Endothelial cell of umbilical vein (primary cell): ENCODE results near the gene TOX2. TPM values are rescaled to one million over a fixed set of nuclear protein-coding genes. Genes with fewer than 3 reads are reported as not detected.

Experiments
- BruUV-seq: library from RNA; stranded (reverse); fragments of 400-500 nt; replicated peaks from 2 replicates; lab custom pipeline; 2021; lab: Mats Ljungman, UMichigan
- CTCF ChIA-PET: fragments of 300-600, 350-600 bp; sonication (Branson Sonifier 250); formaldehyde crosslinking; loops from one replicate; lab custom pipeline; 2021; ENCODE audit warnings: antibody characterized with exemption, inconsistent platforms; lab: Charles Lee
- POLR2A ChIA-PET: fragments of 300-600, 350-600 bp; sonication (Branson Sonifier 250); formaldehyde crosslinking; loops from one replicate; lab custom pipeline; 2021; ENCODE audit warnings: antibody characterized with exemption, inconsistent platforms; lab: Charles Lee
- DNase-seq: peaks from one replicate; pipeline ENCODE4 v3.0.0-alpha.2; 2011; ENCODE audit warnings: low read depth, low spot score
- FAIRE-seq: peaks from 2 replicates; lab custom pipeline; 2011; peaks lifted over from hg19 to GRCh38; lab: Jason Lieb, UNC
- H2AFZ ChIP-seq: 2 replicates; pipeline ENCODE4 v1.6.0; 2012; ENCODE audit warnings: low read depth, low read length, control low read depth, inconsistent platforms
- H3K27ac ChIP-seq: 2 replicates; pipeline ENCODE4 v1.5.1; 2011; ENCODE audit warnings: low read depth, mild to moderate bottlenecking, control low read depth, low read length, moderate library complexity; ENCODE audit not compliant: insufficient read depth
- H3K27me3 ChIP-seq, 2 experiments: 2 replicates each; pipeline versions ENCODE4 v1.6.0 to v1.6.1; 2011; ENCODE audit warnings: low read length in 2 of 2, mixed read lengths in 1 of 2; ENCODE audit not compliant: control insufficient read depth in 2 of 2, insufficient read depth in 2 of 2
- H3K36me3 ChIP-seq, 2 experiments: 2 replicates in 1 of 2; 3 replicates in 1 of 2; pipeline ENCODE4 v1.5.1; 2011; ENCODE audit warnings: low read length in 2 of 2, mild to moderate bottlenecking in 1 of 2, moderate library complexity in 1 of 2; ENCODE audit not compliant: control insufficient read depth in 2 of 2, insufficient read depth in 2 of 2; ENCODE audit errors: extremely low read depth in 1 of 2
- H3K4me1 ChIP-seq: 3 replicates; pipeline ENCODE4 v1.5.1; 2011; ENCODE audit warnings: mild to moderate bottlenecking, low read length; ENCODE audit not compliant: control insufficient read depth, insufficient read depth; ENCODE audit errors: extremely low read depth
- H3K4me2 ChIP-seq: 2 replicates; pipeline ENCODE4 v1.6.1; 2011; ENCODE audit warnings: low read length, control low read depth, mixed read lengths; ENCODE audit not compliant: insufficient read depth
- H3K4me3 ChIP-seq, 3 experiments: fragments of 200-600 bp in 1 of 3; sonication (generic), shearing (Covaris generic) in 1 of 3; replicated peaks in 1 of 3; 2 replicates each; pipeline ENCODE4 v1.5.1; 2011 to 2016; ENCODE audit warnings: control low read depth in 3 of 3, low read length in 3 of 3, mild to moderate bottlenecking in 2 of 3, inconsistent platforms in 1 of 3, low read depth in 1 of 3, moderate library complexity in 1 of 3; ENCODE audit not compliant: insufficient read depth in 1 of 3
- H3K79me2 ChIP-seq: 2 replicates; pipeline ENCODE4 v1.6.0; 2012; ENCODE audit warnings: low read length, inconsistent platforms; ENCODE audit not compliant: control insufficient read depth, insufficient read depth
- H3K9ac ChIP-seq: replicated peaks from 2 replicates; pipeline ENCODE3; 2011; ENCODE audit warnings: low read length, control low read depth; ENCODE audit not compliant: insufficient read depth; ENCODE audit errors: extremely low read depth
- H3K9me1 ChIP-seq: replicated peaks from 3 replicates; pipeline ENCODE4 v1.6.0; 2011; ENCODE audit warnings: mild to moderate bottlenecking, low read length; ENCODE audit not compliant: control insufficient read depth, insufficient read depth; ENCODE audit errors: extremely low read depth
- H3K9me3 ChIP-seq: replicated peaks from 2 replicates; pipeline ENCODE4 v1.5.1; 2012; ENCODE audit warnings: low read length, inconsistent platforms; ENCODE audit not compliant: control insufficient read depth, insufficient read depth
- H4K20me1 ChIP-seq: replicated peaks from 2 replicates; pipeline ENCODE3; 2011; ENCODE audit warnings: mild to moderate bottlenecking, low read length; ENCODE audit not compliant: control insufficient read depth, insufficient read depth; ENCODE audit errors: extremely low read depth
- EZH2 ChIP-seq: IDR thresholded peaks from 2 replicates; pipeline ENCODE4 v1.6.1; 2012; ENCODE audit warnings: borderline replicate concordance, low read depth, mild to moderate bottlenecking, moderate library complexity, low read length, inconsistent platforms; ENCODE audit not compliant: severe bottlenecking
- FOS ChIP-seq: IDR thresholded peaks from 2 replicates; pipeline ENCODE4 v1.6.1; 2011; ENCODE audit warnings: mild to moderate bottlenecking, low read length, moderate library complexity, borderline replicate concordance; ENCODE audit not compliant: insufficient read depth
- GATA2 ChIP-seq: IDR thresholded peaks from 2 replicates; pipeline ENCODE4 v1.7.0; 2011; ENCODE audit warnings: low read depth, mild to moderate bottlenecking, moderate library complexity, mixed read lengths, low read length; ENCODE audit not compliant: insufficient read length, insufficient read depth
- JUN ChIP-seq: IDR thresholded peaks from 2 replicates; pipeline ENCODE4 v1.6.1; 2011; ENCODE audit warnings: borderline replicate concordance, low read depth; ENCODE audit not compliant: insufficient read length, insufficient read depth
- MYC ChIP-seq: IDR thresholded peaks from one replicate; pipeline ENCODE4 v1.6.1; 2011; ENCODE audit warnings: mild to moderate bottlenecking, low read depth, low read length
- POLR2A ChIP-seq: IDR thresholded peaks from 2 replicates; pipeline ENCODE4 v1.6.1; 2012; ENCODE audit warnings: low read depth, mild to moderate bottlenecking, control low read depth, low read length
- POLR2AphosphoS5 ChIP-seq: IDR thresholded peaks from 2 replicates; pipeline ENCODE4 v1.6.1; 2012; ENCODE audit warnings: low read depth, mild to moderate bottlenecking, control low read depth, low read length, moderate library complexity; ENCODE audit not compliant: insufficient read depth
- dilution Hi-C: fragments of 300-500 bp; cut with MboI; formaldehyde crosslinking; loops from one replicate; pipeline ENCODE4 v1.15.0; 2019; ENCODE audit warnings: low sequenced_read_pairs; ENCODE audit not compliant: extremely low pct_ligation_motif_present
- intact Hi-C: fragments of 100-400 bp; cut with micrococcal nuclease; formaldehyde crosslinking; loops from one replicate; pipeline ENCODE4 v1.10.0; 2022
- polyA plus RNA-seq, 4 experiments: library from polyadenylated mRNA; depleted of rRNA in 3 of 4; stranded (reverse) in 3 of 4; unstranded in 1 of 4; fragments of >200 nt; gene quantifications; 2 replicates each; pipeline versions ENCODE4 v1.2.1 to v1.2.3, GENCODE V29; 2011 to 2012; ENCODE audit warnings: missing spikeins in 1 of 4
- total RNA-seq: library from RNA; stranded (reverse); gene quantifications from 2 replicates; pipeline ENCODE4 v1.2.3, GENCODE V29; 2021
- TF ChIP-seq, protein P1 (sequence below): IDR thresholded peaks from 2 replicates; pipeline ENCODE4 v1.6.1; 2011; ENCODE audit not compliant: insufficient read depth, insufficient read length
- TF ChIP-seq, protein P2 (sequence below), 2 donors: IDR thresholded peaks; 1 replicate in 1 of 2; 2 replicates in 1 of 2; pipeline ENCODE4 v1.5.1; 2011; ENCODE audit warnings: low read length in 2 of 2, mild to moderate bottlenecking in 2 of 2, moderate library complexity in 2 of 2, control low read depth in 1 of 2, inconsistent platforms in 1 of 2, low read depth in 1 of 2; ENCODE audit not compliant: insufficient read depth in 1 of 2; ENCODE audit errors: extremely low read depth in 1 of 2

TOX2 gene
- total and polyA plus RNA-seq, 2 donors (not counting 3 experiments of a cell fraction or from before 2014, with no cell fraction given): 7.0 to 18.6 TPM

DNA sequence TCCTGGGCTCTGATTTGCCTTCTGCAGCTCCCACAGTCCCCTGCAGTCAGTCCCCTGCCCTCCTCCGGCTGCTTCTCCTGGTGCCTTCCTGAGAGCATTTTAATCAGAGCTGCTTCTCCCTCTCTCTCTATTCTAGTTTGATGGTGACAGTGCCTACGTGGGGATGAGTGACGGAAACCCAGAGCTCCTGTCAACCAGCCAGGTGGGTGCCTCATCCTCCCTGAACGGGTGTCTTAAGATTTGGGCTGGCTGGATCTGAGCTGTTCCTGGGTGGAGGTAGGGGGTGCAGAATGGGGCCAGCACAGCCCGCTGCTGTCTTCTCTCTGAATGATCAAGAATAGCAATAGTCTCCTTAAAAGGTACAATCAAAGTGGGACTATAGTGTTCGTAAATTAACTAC lies 58.6 kb downstream of the TOX2 start:
- H3K36me3 ChIP-seq: no peaks in the 10 kb centered on the region
- no peak overlapping the region for H3K4me2 ChIP-seq
- H3K27me3 ChIP-seq: no peaks in the 10 kb centered on the region
- no peaks in the 10 kb centered on the region for H3K79me2 ChIP-seq
- H3K4me1 ChIP-seq: no peaks in the 10 kb centered on the region
- no TSS peak for BruUV-seq
- H3K9me3 ChIP-seq: no peaks in the 10 kb centered on the region
- no peak for DNase-seq
- CTCF ChIA-PET: no interaction called here
- no peak overlapping the region for H2AFZ ChIP-seq
- no peak overlapping the region for H3K27ac ChIP-seq
- dilution Hi-C loops: no loop called here
- no peak for FAIRE-seq
- no peaks in the 10 kb centered on the region for H3K9me1 ChIP-seq
- H3K9ac ChIP-seq: no peak overlapping the region
- POLR2A ChIA-PET: no interaction called here
- intact Hi-C loops: no loop called here
- no peak overlapping the region for H3K4me3 ChIP-seq
- H4K20me1 ChIP-seq: no peaks in the 10 kb centered on the region
- no peak for TF ChIP-seq MYC
- TF ChIP-seq EZH2: no peak

DNA sequence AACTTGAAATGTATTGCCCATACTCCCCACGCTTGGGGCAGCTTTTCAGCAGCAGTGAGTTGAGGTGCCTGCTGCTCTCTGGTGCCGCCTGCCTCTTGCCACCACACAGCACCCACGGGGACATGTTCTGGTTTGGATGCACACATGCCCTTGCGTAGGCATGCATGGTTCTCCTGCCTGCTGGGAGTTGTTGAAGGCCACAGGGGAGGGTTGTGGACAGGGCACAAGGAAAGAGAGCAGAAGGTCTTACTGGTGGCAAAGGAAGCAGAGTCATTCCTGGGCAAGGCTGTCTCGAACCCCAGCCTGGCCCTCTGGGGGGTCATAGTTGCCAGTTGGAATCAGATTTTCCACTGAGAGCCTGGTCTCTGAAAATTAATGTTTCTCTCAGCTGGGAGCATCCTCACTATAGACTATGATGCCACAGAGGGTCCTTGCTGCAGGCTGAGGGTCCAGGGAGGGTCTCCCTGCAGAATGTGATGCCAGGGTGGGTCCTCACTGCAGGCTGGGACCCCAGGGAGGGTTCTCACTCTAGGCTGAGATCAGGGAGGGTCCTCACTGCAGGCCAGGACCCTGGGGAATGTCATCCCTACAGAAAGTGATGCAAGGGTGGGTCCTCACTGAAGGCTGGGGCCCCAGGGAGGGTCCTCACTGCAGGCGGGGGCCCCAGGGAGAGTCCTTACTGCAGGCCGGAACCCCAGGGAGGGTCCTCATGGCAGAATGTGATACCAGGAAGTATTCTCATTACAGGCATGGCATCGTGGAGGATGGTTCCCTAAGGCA lies 59.2 kb downstream of the TOX2 start:
- Histone ChIP-seq H3K4me3 (no peak overlapping the region), H3K9me1 (no peaks in the 10 kb centered on the region), H3K9ac (no peak overlapping the region), H3K4me2 (no peak overlapping the region), H4K20me1 (no peaks in the 10 kb centered on the region), H3K36me3 (no peaks in the 10 kb centered on the region), H3K79me2 (no peaks in the 10 kb centered on the region), H3K27me3 (no peaks in the 10 kb centered on the region), H3K9me3 (no peaks in the 10 kb centered on the region), H3K4me1 (no peaks in the 10 kb centered on the region), H2AFZ (no peak overlapping the region), H3K27ac (no peak overlapping the region)
- DNase-seq: no peak
- CTCF ChIA-PET: interaction anchor here (1.0 kb wide), 1 partner anchor 9 kb away, joined by 3 read pairs; no protein-coding TSS in a partner anchor
- FAIRE-seq: no peak
- dilution Hi-C loops: no loop called here
- BruUV-seq: no TSS peak
- intact Hi-C loops: no loop called here
- POLR2A ChIA-PET: no interaction called here
- no peak for TF ChIP-seq FOS
- TF ChIP-seq, protein P1, sequence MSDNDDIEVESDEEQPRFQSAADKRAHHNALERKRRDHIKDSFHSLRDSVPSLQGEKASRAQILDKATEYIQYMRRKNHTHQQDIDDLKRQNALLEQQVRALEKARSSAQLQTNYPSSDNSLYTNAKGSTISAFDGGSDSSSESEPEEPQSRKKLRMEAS: no peak
- no peak for TF ChIP-seq GATA2
- TF ChIP-seq JUN: no peak
- TF ChIP-seq POLR2AphosphoS5: no peak
- no peak for TF ChIP-seq POLR2A
- TF ChIP-seq, protein P2, sequence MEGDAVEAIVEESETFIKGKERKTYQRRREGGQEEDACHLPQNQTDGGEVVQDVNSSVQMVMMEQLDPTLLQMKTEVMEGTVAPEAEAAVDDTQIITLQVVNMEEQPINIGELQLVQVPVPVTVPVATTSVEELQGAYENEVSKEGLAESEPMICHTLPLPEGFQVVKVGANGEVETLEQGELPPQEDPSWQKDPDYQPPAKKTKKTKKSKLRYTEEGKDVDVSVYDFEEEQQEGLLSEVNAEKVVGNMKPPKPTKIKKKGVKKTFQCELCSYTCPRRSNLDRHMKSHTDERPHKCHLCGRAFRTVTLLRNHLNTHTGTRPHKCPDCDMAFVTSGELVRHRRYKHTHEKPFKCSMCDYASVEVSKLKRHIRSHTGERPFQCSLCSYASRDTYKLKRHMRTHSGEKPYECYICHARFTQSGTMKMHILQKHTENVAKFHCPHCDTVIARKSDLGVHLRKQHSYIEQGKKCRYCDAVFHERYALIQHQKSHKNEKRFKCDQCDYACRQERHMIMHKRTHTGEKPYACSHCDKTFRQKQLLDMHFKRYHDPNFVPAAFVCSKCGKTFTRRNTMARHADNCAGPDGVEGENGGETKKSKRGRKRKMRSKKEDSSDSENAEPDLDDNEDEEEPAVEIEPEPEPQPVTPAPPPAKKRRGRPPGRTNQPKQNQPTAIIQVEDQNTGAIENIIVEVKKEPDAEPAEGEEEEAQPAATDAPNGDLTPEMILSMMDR (IDR thresholded peaks at IDR 0.05; ENCODE audit: extremely low read depth in 1 of 2, insufficient read depth in 1 of 2, low read depth in 1 of 2, low read length in 2 of 2): no peak
- TF ChIP-seq MYC: no peak
- no peak for TF ChIP-seq EZH2
